Activated CD4-positive, alpha-beta T cell treated with anti-CD3 and anti-CD28 coated beads, Interleukin-2, amount 10 ng/mL, durations not matched to agents 24 days and 14 days (primary cell): ENCODE data around the gene CIB1. TPM values are rescaled to one million over a fixed set of nuclear protein-coding genes. Genes with fewer than 3 reads are reported as not detected.

Source experiments
- DNase-seq: peaks from one replicate; pipeline ENCODE4 v3.0.0; 2022
- H3K27ac Mint-ChIP-seq: one replicate; pipeline ENCODE4 v1.8.0; 2022; ENCODE audit warnings: mild to moderate bottlenecking, mixed read lengths
- H3K27me3 Mint-ChIP-seq: one replicate; pipeline ENCODE4 v1.8.0; 2022; ENCODE audit warnings: mixed read lengths
- H3K36me3 Mint-ChIP-seq: one replicate; pipeline ENCODE4 v1.8.0; 2022; ENCODE audit warnings: low read depth, mild to moderate bottlenecking, mixed read lengths
- H3K4me1 Mint-ChIP-seq: one replicate; pipeline ENCODE4 v1.8.0; 2021; ENCODE audit warnings: mixed read lengths
- H3K4me3 Mint-ChIP-seq: one replicate; pipeline ENCODE4 v1.8.0; 2022; ENCODE audit warnings: mild to moderate bottlenecking, moderate library complexity, mixed read lengths
- H3K9me3 Mint-ChIP-seq: one replicate; pipeline ENCODE4 v1.8.0; 2021; ENCODE audit warnings: mixed read lengths
- intact Hi-C: fragments of 100-400 bp; cut with micrococcal nuclease; formaldehyde crosslinking; loops from one replicate; pipeline ENCODE4 v1.15.1; 2023
- total RNA-seq: library from RNA; stranded (reverse); gene quantifications from 2 replicates; pipeline ENCODE4 v1.2.3, GENCODE V29; 2022

The CIB1 gene
- total RNA-seq, 1 donor from 2014 or later: 156 TPM

DNA sequence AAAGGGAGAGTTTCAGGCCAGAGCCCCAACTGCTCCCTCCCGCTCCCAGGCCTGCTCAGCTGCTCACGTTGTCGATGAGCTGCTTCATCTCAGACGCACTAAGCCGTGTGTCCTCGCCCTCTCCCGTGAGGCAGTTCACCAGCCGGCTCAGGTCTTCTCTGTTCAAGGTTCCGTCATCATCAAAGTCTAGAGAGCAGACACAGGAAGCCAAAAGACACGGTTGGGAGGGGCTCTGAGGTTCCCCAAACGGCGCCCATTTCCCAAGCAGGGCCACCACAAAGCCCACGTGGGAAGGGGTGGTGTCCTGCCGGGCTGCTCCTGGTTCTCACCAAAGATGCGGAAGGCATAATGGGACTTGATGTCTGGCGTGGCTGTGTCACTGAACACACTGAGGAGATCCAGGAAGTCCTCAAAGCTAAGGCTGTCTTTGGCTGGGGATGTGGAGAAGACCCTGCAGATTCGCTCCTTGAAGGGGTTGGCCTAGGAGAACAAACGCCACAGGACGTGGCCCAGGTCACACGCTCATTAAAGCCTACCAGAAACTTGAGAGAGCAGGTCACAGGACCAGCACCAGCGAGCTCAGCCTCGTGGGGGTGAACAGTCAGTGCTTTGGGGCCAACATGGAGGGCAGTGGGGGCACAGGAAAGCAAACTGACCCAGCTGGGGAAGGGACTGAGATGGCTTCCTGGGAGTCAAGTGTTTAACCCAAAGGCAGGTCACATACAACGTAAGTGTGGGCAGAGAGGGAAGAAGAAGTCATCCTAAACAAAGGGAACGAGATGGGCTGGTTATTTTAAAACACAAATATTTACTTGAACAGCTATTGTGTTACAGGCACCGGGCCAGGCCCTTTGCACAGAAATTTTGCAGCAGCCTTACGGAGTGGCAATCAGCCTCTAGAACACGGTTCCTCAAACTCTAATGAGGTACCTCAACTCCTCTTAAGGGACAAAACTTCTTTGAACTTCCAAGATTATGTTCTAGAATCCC lies 2.4 kb downstream of the CIB1 start:
- Mint-ChIP-seq H3K27ac (peak overlapping the region; percentile 95), H3K4me1 (peaks cover 39% of the 10 kb centered on the region), H3K27me3 (no peaks in the 10 kb centered on the region), H3K4me3 (peak overlapping the region; percentile 99), H3K9me3 (no peaks in the 10 kb centered on the region), H3K36me3 (peaks cover 49% of the 10 kb centered on the region)
- intact Hi-C loops: loop anchor here (2.0 to 10.0 kb wide), 5 partner anchors 89 to 701 kb away; partner anchors contain the start of genes AP3S2, HDDC3 and IQGAP1
- DNase-seq: peak; percentile 94

DNA sequence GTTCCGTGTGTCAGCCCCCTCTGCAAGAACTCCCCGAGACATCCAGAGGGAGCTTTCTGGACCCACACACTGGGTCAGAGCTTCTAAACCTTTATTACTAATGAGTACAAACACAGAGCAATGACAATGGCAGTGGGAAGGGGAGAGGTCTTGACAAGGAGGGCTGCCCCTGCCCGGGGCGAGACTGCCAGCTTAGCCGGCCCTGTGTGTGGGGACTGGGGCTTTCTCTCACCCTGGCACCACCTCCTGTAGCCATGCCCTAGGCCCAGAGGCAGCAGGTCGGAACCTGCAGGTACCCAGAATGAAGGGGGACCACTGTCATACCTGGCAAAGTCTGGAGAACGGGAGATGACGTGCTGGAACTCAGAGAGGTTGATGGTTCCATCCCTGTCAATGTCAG lies 3.1 kb downstream of the CIB1 start:
- DNase-seq: no peak
- Mint-ChIP-seq H3K4me1 (peaks cover 36% of the 10 kb centered on the region), H3K4me3 (peak overlapping the region; percentile 99), H3K27ac (peak overlapping the region; percentile 95), H3K9me3 (no peaks in the 10 kb centered on the region), H3K27me3 (no peaks in the 10 kb centered on the region), H3K36me3 (peaks cover 49% of the 10 kb centered on the region)
- intact Hi-C loops: loop anchor here (5.0 to 10.0 kb wide), 4 partner anchors 88 to 336 kb away; partner anchors contain the start of genes AP3S2 and IQGAP1

GRCh38 chr15:90230071-90230494 lies 3.7 kb downstream of the CIB1 start:
- peak overlapping the region; percentile 99 for H3K4me3 Mint-ChIP-seq
- H3K4me1 Mint-ChIP-seq: peaks cover 35% of the 10 kb centered on the region
- intact Hi-C loops: loop anchor here (5.0 to 10.0 kb wide), 4 partner anchors 88 to 335 kb away; partner anchors contain the start of genes AP3S2 and IQGAP1
- no peaks in the 10 kb centered on the region for H3K9me3 Mint-ChIP-seq
- H3K27me3 Mint-ChIP-seq: no peaks in the 10 kb centered on the region
- peak overlapping the region; percentile 95 for H3K27ac Mint-ChIP-seq
- H3K36me3 Mint-ChIP-seq: peaks cover 47% of the 10 kb centered on the region
- DNase-seq: no peak

GRCh38 chr15:90228960-90229359 lies 4.8 kb downstream of the CIB1 start:
- peaks cover 29% of the 10 kb centered on the region for H3K4me1 Mint-ChIP-seq
- peaks cover 48% of the 10 kb centered on the region for H3K36me3 Mint-ChIP-seq
- H3K27ac Mint-ChIP-seq: no peak overlapping the region
- H3K27me3 Mint-ChIP-seq: no peaks in the 10 kb centered on the region
- no peak overlapping the region for H3K4me3 Mint-ChIP-seq
- no peak for DNase-seq
- intact Hi-C loops: no loop called here
- H3K9me3 Mint-ChIP-seq: no peaks in the 10 kb centered on the region

DNA sequence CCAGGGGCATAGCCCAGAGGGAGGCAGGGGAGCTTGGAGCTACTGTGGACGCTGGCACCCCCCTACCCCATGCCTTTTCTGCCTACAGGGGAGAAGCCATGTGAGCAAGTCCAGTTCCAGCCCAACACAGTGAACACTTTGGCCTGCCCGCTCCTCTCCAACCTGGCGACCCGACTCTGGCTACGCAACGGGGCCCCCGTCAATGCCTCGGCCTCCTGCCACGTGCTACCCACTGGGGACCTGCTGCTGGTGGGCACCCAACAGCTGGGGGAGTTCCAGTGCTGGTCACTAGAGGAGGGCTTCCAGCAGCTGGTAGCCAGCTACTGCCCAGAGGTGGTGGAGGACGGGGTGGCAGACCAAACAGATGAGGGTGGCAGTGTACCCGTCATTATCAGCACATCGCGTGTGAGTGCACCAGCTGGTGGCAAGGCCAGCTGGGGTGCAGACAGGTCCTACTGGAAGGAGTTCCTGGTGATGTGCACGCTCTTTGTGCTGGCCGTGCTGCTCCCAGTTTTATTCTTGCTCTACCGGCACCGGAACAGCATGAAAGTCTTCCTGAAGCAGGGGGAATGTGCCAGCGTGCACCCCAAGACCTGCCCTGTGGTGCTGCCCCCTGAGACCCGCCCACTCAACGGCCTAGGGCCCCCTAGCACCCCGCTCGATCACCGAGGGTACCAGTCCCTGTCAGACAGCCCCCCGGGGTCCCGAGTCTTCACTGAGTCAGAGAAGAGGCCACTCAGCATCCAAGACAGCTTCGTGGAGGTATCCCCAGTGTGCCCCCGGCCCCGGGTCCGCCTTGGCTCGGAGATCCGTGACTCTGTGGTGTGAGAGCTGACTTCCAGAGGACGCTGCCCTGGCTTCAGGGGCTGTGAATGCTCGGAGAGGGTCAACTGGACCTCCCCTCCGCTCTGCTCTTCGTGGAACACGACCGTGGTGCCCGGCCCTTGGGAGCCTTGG lies 5.6 kb downstream of the CIB1 start:
- peaks cover 50% of the 10 kb centered on the region for H3K36me3 Mint-ChIP-seq
- no peak overlapping the region for H3K27ac Mint-ChIP-seq
- DNase-seq: no peak
- H3K9me3 Mint-ChIP-seq: no peaks in the 10 kb centered on the region
- H3K27me3 Mint-ChIP-seq: no peaks in the 10 kb centered on the region
- peaks cover 29% of the 10 kb centered on the region for H3K4me1 Mint-ChIP-seq
- intact Hi-C loops: no loop called here
- H3K4me3 Mint-ChIP-seq: no peak overlapping the region

- no peaks in the 10 kb centered on the region for H3K27me3 Mint-ChIP-seq
- no peak for DNase-seq
- H3K4me3 Mint-ChIP-seq: no peak overlapping the region
- intact Hi-C loops: no loop called here
- no peak overlapping the region for H3K27ac Mint-ChIP-seq
- H3K9me3 Mint-ChIP-seq: no peaks in the 10 kb centered on the region
- H3K4me1 Mint-ChIP-seq: peaks cover 24% of the 10 kb centered on the region
- H3K36me3 Mint-ChIP-seq: peaks cover 46% of the 10 kb centered on the region
Observed at GRCh38 chr15:90227336-90227735, 6.4 kb downstream of the CIB1 start.

DNA sequence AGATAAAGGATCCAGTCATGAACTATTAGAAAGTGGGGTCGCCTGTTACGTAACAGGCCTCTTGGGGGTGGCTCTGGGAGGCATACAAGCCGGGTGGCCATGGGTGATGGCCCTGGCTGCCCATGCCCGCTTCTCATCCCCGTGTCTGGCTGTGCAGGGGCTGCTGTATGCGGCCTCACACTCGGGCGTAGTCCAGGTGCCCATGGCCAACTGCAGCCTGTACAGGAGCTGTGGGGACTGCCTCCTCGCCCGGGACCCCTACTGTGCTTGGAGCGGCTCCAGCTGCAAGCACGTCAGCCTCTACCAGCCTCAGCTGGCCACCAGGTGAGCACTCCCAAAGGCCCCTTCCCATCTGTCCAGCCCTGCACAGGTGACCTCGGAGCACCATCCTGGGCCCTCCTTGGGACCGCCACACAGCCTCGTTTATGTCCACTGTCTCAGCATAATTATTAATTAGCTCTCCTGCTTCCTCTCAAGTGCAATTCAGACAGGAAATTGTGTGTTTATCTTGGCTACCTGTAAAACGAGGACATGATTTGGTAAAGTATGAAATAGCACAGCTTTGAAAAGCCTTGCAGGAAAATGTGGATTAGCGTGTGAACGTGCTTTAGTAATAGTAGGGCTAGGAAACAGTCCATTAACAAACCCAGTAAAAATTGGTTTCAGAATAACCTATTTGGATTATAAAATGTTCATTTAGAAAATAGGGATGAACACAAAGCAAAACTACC lies 8.1 kb downstream of the CIB1 start:
- H3K4me1 Mint-ChIP-seq: peaks cover 10% of the 10 kb centered on the region
- H3K27ac Mint-ChIP-seq: no peak overlapping the region

GRCh38 chr15:90225047-90225446 lies 8.7 kb downstream of the CIB1 start:
- intact Hi-C loops: no loop called here
- H3K9me3 Mint-ChIP-seq: no peaks in the 10 kb centered on the region
- no peaks in the 10 kb centered on the region for H3K27me3 Mint-ChIP-seq
- H3K4me1 Mint-ChIP-seq: peaks cover 4% of the 10 kb centered on the region
- H3K4me3 Mint-ChIP-seq: no peak overlapping the region
- peaks cover 32% of the 10 kb centered on the region for H3K36me3 Mint-ChIP-seq
- DNase-seq: no peak
- H3K27ac Mint-ChIP-seq: no peak overlapping the region

More for the DNA sequence above, 8.1 kb downstream of the CIB1 start:
- no peak overlapping the region for H3K4me3 Mint-ChIP-seq
- no peak for DNase-seq
- no peaks in the 10 kb centered on the region for H3K9me3 Mint-ChIP-seq
- H3K36me3 Mint-ChIP-seq: peaks cover 36% of the 10 kb centered on the region
- intact Hi-C loops: no loop called here
- no peaks in the 10 kb centered on the region for H3K27me3 Mint-ChIP-seq

DNA sequence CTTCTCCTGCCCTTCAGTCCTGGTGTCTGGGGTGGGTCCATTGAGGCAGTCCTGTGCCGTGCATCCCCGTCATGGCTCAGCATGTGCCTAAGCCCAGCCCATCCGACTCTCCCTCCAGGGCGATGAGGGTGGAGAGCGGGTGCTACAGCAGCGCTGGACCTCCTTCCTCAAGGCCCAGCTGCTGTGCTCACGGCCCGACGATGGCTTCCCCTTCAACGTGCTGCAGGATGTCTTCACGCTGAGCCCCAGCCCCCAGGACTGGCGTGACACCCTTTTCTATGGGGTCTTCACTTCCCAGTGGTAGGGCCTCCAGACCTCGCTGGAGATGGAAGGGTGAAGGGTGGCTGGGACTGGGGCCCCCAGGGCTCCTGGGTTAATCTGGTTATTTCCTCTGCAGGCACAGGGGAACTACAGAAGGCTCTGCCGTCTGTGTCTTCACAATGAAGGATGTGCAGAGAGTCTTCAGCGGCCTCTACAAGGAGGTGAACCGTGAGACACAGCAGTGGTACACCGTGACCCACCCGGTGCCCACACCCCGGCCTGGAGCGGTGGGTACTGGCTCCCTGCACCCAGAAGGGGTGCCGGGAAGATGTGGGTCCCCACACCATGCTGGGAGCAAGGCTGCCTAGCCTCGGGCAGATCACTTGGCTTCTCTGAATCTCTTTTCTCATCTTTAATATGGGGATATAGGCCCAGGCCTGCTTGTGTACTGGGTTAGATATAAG lies 10.1 kb downstream of the CIB1 start:
- Mint-ChIP-seq H3K4me1 (peaks cover 8% of the 10 kb centered on the region), H3K9me3 (no peaks in the 10 kb centered on the region), H3K36me3 (peaks cover 19% of the 10 kb centered on the region), H3K27me3 (no peaks in the 10 kb centered on the region), H3K27ac (no peak overlapping the region), H3K4me3 (no peak overlapping the region)
- DNase-seq: no peak
- intact Hi-C loops: no loop called here

- intact Hi-C loops: no loop called here
- Mint-ChIP-seq H3K36me3 (peaks cover 16% of the 10 kb centered on the region), H3K4me1 (peaks cover 8% of the 10 kb centered on the region), H3K27ac (no peak overlapping the region), H3K9me3 (no peaks in the 10 kb centered on the region), H3K27me3 (no peaks in the 10 kb centered on the region), H3K4me3 (no peak overlapping the region)
- DNase-seq: no peak
Observed at GRCh38 chr15:90222547-90222946, 11.2 kb downstream of the CIB1 start.

DNA sequence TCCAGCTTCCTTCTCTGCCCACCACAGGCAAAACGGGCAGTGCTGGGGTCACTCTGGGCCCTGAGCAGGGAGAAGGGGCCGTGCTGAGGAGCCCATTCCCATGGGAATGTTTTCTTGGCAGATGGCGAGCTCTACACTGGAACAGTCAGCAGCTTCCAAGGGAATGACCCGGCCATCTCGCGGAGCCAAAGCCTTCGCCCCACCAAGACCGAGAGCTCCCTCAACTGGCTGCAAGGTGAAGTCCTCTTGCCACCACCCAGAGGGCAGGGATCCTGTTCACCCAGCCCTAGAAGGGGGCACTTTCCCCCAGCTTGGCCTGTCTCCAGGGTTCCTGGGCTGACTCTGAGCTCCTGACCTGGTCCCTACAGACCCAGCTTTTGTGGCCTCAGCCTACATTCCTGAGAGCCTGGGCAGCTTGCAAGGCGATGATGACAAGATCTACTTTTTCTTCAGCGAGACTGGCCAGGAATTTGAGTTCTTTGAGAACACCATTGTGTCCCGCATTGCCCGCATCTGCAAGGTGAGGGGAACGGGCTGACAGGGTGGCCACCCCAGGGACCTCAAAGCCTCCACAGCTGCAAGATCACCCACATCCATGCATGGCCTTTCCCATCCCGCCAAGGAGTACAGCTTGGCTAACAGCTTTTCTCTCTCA lies 12.4 kb downstream of the CIB1 start:
- peaks cover 11% of the 10 kb centered on the region for H3K4me1 Mint-ChIP-seq
- DNase-seq: peak; percentile 77
- H3K27me3 Mint-ChIP-seq: no peaks in the 10 kb centered on the region
- H3K9me3 Mint-ChIP-seq: no peaks in the 10 kb centered on the region
- H3K4me3 Mint-ChIP-seq: no peak overlapping the region
- intact Hi-C loops: no loop called here
- H3K27ac Mint-ChIP-seq: no peak overlapping the region
- H3K36me3 Mint-ChIP-seq: peaks cover 12% of the 10 kb centered on the region

- no peaks in the 10 kb centered on the region for H3K9me3 Mint-ChIP-seq
- H3K27me3 Mint-ChIP-seq: no peaks in the 10 kb centered on the region
- H3K36me3 Mint-ChIP-seq: peaks cover 11% of the 10 kb centered on the region
- intact Hi-C loops: loop anchor here (1.0 kb wide), 1 partner anchor 76 kb away; no protein-coding TSS in a partner anchor
- H3K4me3 Mint-ChIP-seq: no peak overlapping the region
- DNase-seq: peak; percentile 83
- H3K27ac Mint-ChIP-seq: no peak overlapping the region
- H3K4me1 Mint-ChIP-seq: peaks cover 16% of the 10 kb centered on the region
Observed at GRCh38 chr15:90219421-90220141, 14.2 kb downstream of the CIB1 start.
